Uterus (tissue), 4 donors: Measurements from ENCODE around the gene FBLN2. TPM values are rescaled to one million over a fixed set of nuclear protein-coding genes. Genes with fewer than 3 reads are reported as not detected.

ENCODE experiments used
- DNase-seq, 2 donors: peaks; one replicate each; pipeline ENCODE4 v3.0.0-alpha.2; 2019 to 2020
- H3K27ac ChIP-seq, 2 donors: fragments of 200-600 bp; sonication (generic); 1 replicate in 1 of 2; 2 replicates in 1 of 2; pipeline ENCODE4 v1.5.1; 2016 to 2018
- H3K27me3 ChIP-seq, 2 donors: fragments of 200-600 bp; sonication (generic); one replicate each; pipeline ENCODE4 v1.5.1; 2018 to 2019; ENCODE audit warnings: control low read depth in 1 of 2
- H3K36me3 ChIP-seq, 2 donors: fragments of 200-600 bp; sonication (generic); one replicate each; pipeline ENCODE4 v1.5.1; 2019; ENCODE audit warnings: control low read depth in 1 of 2
- H3K4me1 ChIP-seq, 2 donors: fragments of 200-600 bp; sonication (generic); one replicate each; pipeline ENCODE4 v1.5.1; 2018 to 2019; ENCODE audit warnings: control low read depth in 1 of 2
- H3K4me3 ChIP-seq, 2 donors: fragments of 200-600 bp; sonication (generic); 1 replicate in 1 of 2; 2 replicates in 1 of 2; pipeline ENCODE4 v1.5.1; 2018 to 2019; ENCODE audit warnings: mild to moderate bottlenecking in 1 of 2
- H3K9me3 ChIP-seq, 2 donors: fragments of 200-600 bp; sonication (generic); one replicate each; pipeline ENCODE4 v1.5.1; 2019; ENCODE audit warnings: control low read depth in 1 of 2
- CTCF ChIP-seq, 4 experiments: fragments of 200-600 bp in 2 of 4; fragments of 450-650 bp in 2 of 4; sonication (generic) in 2 of 4; IDR thresholded peaks; one replicate each; pipeline ENCODE4 v1.5.1; 2016 to 2019; ENCODE audit warnings: antibody characterized with exemption in 4 of 4, mild to moderate bottlenecking in 2 of 4, moderate library complexity in 1 of 4
- POLR2A ChIP-seq, 2 donors: fragments of 450-650 bp; IDR thresholded peaks; one replicate each; pipeline ENCODE4 v1.6.1; 2016; ENCODE audit warnings: antibody characterized with exemption in 2 of 2, mild to moderate bottlenecking in 1 of 2, moderate library complexity in 1 of 2
- intact Hi-C: fragments of 100-400 bp; cut with DNase I; formaldehyde crosslinking; loops from one replicate; pipeline ENCODE4 v1.15.1; 2023; ENCODE audit warnings: low total_unique reads
- total RNA-seq, 4 donors: library from RNA; depleted of rRNA in 3 of 4; stranded (reverse); fragments of >200 nt in 3 of 4; gene quantifications; one replicate each; pipeline versions ENCODE4 v1.1.0 to v1.2.4, GENCODE V29; 2014 to 2023
- donor health status: DM: yes; HTN: yes; CAD: no.

The FBLN2 gene
- total RNA-seq, 4 donors from 2014 or later = 39.2 to 217 (median 48.6) TPM

GRCh38 chr3:13662238-13662847 is 113.4 kb downstream of the FBLN2 start:
- Histone ChIP-seq H3K36me3 (no peaks in the 10 kb centered on the region), H3K9me3 (no peaks in the 10 kb centered on the region), H3K4me3 (no peak overlapping the region), H3K27ac (no peak overlapping the region), H3K27me3 (no peaks in the 10 kb centered on the region), H3K4me1 (no peaks in the 10 kb centered on the region)
- no peak for DNase-seq
- intact Hi-C loops = no loop called here
- TF ChIP-seq POLR2A (IDR thresholded peaks at IDR 0.05) (no peak), CTCF (IDR thresholded peaks at IDR 0.05) (no peak)

GRCh38 chr3:13663781-13664535 is 115.0 kb downstream of the FBLN2 start:
- Histone ChIP-seq H3K36me3 (no peaks in the 10 kb centered on the region), H3K4me1 (no peaks in the 10 kb centered on the region), H3K4me3 (no peak overlapping the region), H3K27me3 (no peaks in the 10 kb centered on the region), H3K9me3 (no peaks in the 10 kb centered on the region), H3K27ac (no peak overlapping the region)
- DNase-seq = no peak
- TF ChIP-seq POLR2A (IDR thresholded peaks at IDR 0.05) (no peak), CTCF (IDR thresholded peaks at IDR 0.05) (no peak)
- intact Hi-C loops = no loop called here

- Histone ChIP-seq H3K27ac (no peak overlapping the region), H3K27me3 (no peaks in the 10 kb centered on the region), H3K9me3 (no peaks in the 10 kb centered on the region), H3K36me3 (no peaks in the 10 kb centered on the region), H3K4me1 (no peaks in the 10 kb centered on the region), H3K4me3 (no peak overlapping the region)
- no peak for TF ChIP-seq POLR2A (IDR thresholded peaks at IDR 0.05)
- no peak for TF ChIP-seq CTCF (IDR thresholded peaks at IDR 0.05)
- intact Hi-C loops = no loop called here
- DNase-seq = no peak
Measured at GRCh38 chr3:13665582-13666226, 116.8 kb downstream of the FBLN2 start.

- no peaks in the 10 kb centered on the region for H3K36me3 ChIP-seq
- H3K4me1 ChIP-seq = no peaks in the 10 kb centered on the region
- H3K9me3 ChIP-seq = no peaks in the 10 kb centered on the region
- TF ChIP-seq CTCF (IDR thresholded peaks at IDR 0.05) = no peak
- no peak for TF ChIP-seq POLR2A (IDR thresholded peaks at IDR 0.05)
- H3K4me3 ChIP-seq = no peak overlapping the region
- intact Hi-C loops = no loop called here
- H3K27me3 ChIP-seq = no peaks in the 10 kb centered on the region
- no peak overlapping the region for H3K27ac ChIP-seq
- no peak for DNase-seq
Measured at GRCh38 chr3:13666227-13666619, 117.3 kb downstream of the FBLN2 start.
